K562 (cell line): ENCODE data around the gene CFHR5. TPM values are rescaled to one million over a fixed set of nuclear protein-coding genes. Genes with fewer than 3 reads are reported as not detected.

Experiments
- ESRRA ChIP-seq: fragments of 450-650 bp; IDR thresholded peaks from 2 replicates; pipeline ENCODE4 v1.6.1; 2014; ENCODE audit warnings: low read depth, mild to moderate bottlenecking, moderate library complexity, borderline replicate concordance
- FOXA3 ChIP-seq, 2 experiments: fragments of 450-650 bp in 1 of 2; sonication (generic) in 1 of 2; formaldehyde crosslinking; IDR thresholded peaks in 1 of 2; conservative IDR thresholded peaks in 1 of 2; 2 replicates each; pipeline versions ENCODE4 v1.4.0 to v1.8.0; 2020 to 2022; ENCODE audit warnings: mild to moderate bottlenecking in 2 of 2, missing genetic modification reagents in 1 of 2
- MCM3 ChIP-seq: fragments of 450-650 bp; IDR thresholded peaks from 2 replicates; pipeline ENCODE4 v1.6.1; 2016
- MYC ChIP-seq, 2 experiments: fragments of 250-450 bp in 1 of 2; sonication (Bioruptor Pico) in 1 of 2; IDR thresholded peaks; 2 replicates each; pipeline versions ENCODE4 v1.5.1 to v1.6.1; 2012 to 2021; ENCODE audit warnings: low read depth in 2 of 2, borderline replicate concordance in 1 of 2, improper control_type of control experiment in 1 of 2, low read length in 1 of 2, mild to moderate bottlenecking in 1 of 2, moderate library complexity in 1 of 2
- NFIC ChIP-seq: fragments of 450-650 bp; IDR thresholded peaks from 2 replicates; pipeline ENCODE4 v1.6.1; 2017; ENCODE audit warnings: mild to moderate bottlenecking, inconsistent platforms
- PPARD ChIP-seq: fragments of 250-450 bp; sonication (Bioruptor Pico); IDR thresholded peaks from 2 replicates; pipeline ENCODE4 v1.8.0; 2022; ENCODE audit warnings: inconsistent platforms, mild to moderate bottlenecking, moderate library complexity
- SMAD3 ChIP-seq: fragments of 450-650 bp; formaldehyde crosslinking; conservative IDR thresholded peaks from 2 replicates; pipeline ENCODE4 v1.4.0; 2020; ENCODE audit warnings: mild to moderate bottlenecking
- SOX6 ChIP-seq: fragments of 450-650 bp; IDR thresholded peaks from 2 replicates; pipeline ENCODE4 v1.6.1; 2014; ENCODE audit warnings: mild to moderate bottlenecking
- TFE3 ChIP-seq: fragments of 450-650 bp; formaldehyde crosslinking; IDR thresholded peaks from 2 replicates; pipeline ENCODE4 v1.4.0; 2020; ENCODE audit warnings: mild to moderate bottlenecking, mixed read lengths
- TGIF2 ChIP-seq: sonication (generic); formaldehyde crosslinking; IDR thresholded peaks from 2 replicates; pipeline ENCODE4 v1.8.1; 2022; ENCODE audit warnings: mild to moderate bottlenecking, missing genetic modification reagents, moderate library complexity
- ZC3H4 ChIP-seq: sonication (generic); formaldehyde crosslinking; IDR thresholded peaks from 2 replicates; pipeline ENCODE4 v1.9.0; 2021; ENCODE audit warnings: missing genetic modification reagents, borderline replicate concordance
- ZNF384 ChIP-seq: IDR thresholded peaks from 2 replicates; pipeline ENCODE4 v1.6.1; 2012; ENCODE audit warnings: low read depth, low read length, improper control_type of control experiment
- ZNF696 ChIP-seq: fragments of 250-450 bp; sonication (Bioruptor Pico); conservative IDR thresholded peaks from 2 replicates; pipeline ENCODE4 v1.4.0; 2020; ENCODE audit warnings: mild to moderate bottlenecking, moderate library complexity
- polyA plus RNA-seq, 8 experiments: library from polyadenylated mRNA; depleted of rRNA in 4 of 8; stranded (reverse) in 5 of 8; unstranded in 3 of 8; fragments of >200 nt; fragmentation: Nextera tagmentation in 2 of 8; fragmentation: Illumina TruSeq in 1 of 8; extraction: Ambion mirVana in 2 of 8; extraction: Trizol in 1 of 8; gene quantifications; 2 replicates each; pipeline versions ENCODE4 v1.2.1 to v1.2.3, GENCODE V29; 2011 to 2014; ENCODE audit warnings: inconsistent platforms in 1 of 8, missing spikeins in 1 of 8
- total RNA-seq, 7 experiments: library from RNA; depleted of rRNA in 6 of 7; stranded (reverse); fragments of >200 nt in 6 of 7; fragmentation: Illumina TruSeq in 2 of 7; extraction: Trizol in 2 of 7; gene quantifications; 2 replicates each; pipeline versions ENCODE4 v1.2.1 to v1.2.3, GENCODE V29; 2011 to 2021; ENCODE audit warnings: low replicate concordance in 1 of 7
- TF ChIP-seq, protein P1 (sequence below): fragments of 450-650 bp; formaldehyde crosslinking; IDR thresholded peaks from 2 replicates; pipeline ENCODE4 v1.4.0; 2022; ENCODE audit warnings: missing genetic modification characterization

Gene CFHR5
- total and polyA plus RNA-seq, 9 of the 15 experiments (the other 6 are each of a cell fraction or from before 2014, with no cell fraction given) = not detected

DNA sequence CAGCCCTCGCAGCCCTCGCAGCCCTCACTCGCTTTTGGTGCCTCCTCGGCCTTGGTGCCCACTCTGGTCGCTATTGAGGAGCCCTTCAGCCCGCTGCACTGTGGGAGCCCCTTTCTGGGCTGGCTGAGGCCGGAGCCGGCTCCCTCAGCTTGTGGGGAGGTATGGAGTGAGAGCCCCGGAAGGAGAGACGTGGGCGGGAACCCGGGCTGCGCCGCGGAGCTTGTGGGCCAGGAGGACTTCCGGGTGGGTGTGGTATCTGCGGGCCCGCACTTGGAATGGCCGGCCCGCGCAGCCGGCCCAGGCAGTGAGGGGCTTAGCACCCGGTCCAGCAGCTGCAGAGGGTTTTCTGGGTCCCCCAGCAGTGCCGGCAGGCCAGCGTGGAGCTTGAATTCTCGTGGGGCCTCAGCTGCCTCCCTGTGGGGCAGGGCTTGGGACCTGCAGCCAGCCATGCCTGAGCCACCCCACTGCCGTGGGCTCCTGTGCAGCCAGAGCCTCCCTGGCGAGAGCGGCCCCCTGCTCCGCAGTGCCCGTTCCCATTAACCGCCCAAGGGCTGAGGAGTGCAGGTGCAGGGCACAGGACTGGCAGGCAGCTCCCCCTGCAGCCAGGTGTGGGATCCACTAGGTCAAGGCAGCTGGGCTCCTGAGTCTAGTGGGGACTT, 43.7 kb upstream of the CFHR5 start (continued):
- no peak for TF ChIP-seq ESRRA
- TF ChIP-seq FOXA3 (CRISPR knock-in tag; conservative IDR thresholded peaks at IDR 0.05 in 1 of 2, IDR thresholded peaks at IDR 0.05 in 1 of 2) = no peak
- peak; percentile 35; the same call in 1 of the 2 replicates for TF ChIP-seq NFIC
- TF ChIP-seq PPARD = no peak
- TF ChIP-seq MCM3 = no peak
- TF ChIP-seq SMAD3 (CRISPR knock-in tag) = 0 out of 2 replicates have a peak, but pooled peaks have one; percentile 21
- no peak for TF ChIP-seq ZNF384
- TF ChIP-seq TFE3 = no peak
- TF ChIP-seq ZC3H4 (CRISPR knock-in tag) = no peak
- 0 out of 2 replicates have a peak, but pooled peaks have one; percentile 7 for TF ChIP-seq SOX6
- no peak for TF ChIP-seq MYC (IDR thresholded peaks at IDR 0.05; ENCODE audit: low read depth, low read length)
- no peak for TF ChIP-seq MYC (CRISPR knock-in tag; IDR thresholded peaks at IDR 0.05; ENCODE audit: borderline replicate concordance, low read depth)
- TF ChIP-seq, protein P1, sequence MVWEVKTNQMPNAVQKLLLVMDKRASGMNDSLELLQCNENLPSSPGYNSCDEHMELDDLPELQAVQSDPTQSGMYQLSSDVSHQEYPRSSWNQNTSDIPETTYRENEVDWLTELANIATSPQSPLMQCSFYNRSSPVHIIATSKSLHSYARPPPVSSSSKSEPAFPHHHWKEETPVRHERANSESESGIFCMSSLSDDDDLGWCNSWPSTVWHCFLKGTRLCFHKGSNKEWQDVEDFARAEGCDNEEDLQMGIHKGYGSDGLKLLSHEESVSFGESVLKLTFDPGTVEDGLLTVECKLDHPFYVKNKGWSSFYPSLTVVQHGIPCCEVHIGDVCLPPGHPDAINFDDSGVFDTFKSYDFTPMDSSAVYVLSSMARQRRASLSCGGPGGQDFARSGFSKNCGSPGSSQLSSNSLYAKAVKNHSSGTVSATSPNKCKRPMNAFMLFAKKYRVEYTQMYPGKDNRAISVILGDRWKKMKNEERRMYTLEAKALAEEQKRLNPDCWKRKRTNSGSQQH = no peak
- no peak for TF ChIP-seq TGIF2 (CRISPR knock-in tag)
- no peak for TF ChIP-seq ZNF696 (CRISPR knock-in tag)
